Measurements from ENCODE around the gene HACD4.

DNA sequence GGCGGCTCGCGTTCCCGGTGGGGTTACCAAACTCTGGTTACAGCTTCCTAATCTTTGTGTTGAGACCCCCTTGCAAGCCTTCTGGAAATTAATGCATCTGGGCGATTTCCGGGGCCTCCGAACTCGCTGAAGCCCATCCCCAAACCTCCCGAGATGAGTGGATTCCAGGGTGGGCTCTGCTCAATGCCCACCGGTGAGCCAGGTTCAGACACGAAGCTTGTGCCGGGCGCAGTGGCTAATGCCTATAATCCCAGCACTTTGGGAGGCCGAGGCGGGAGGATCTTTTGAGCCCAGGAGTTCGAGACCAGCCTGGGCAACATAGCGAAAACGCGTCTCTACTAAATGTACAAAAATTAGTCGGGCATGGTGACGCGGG is 356 bp upstream of the HACD4 start:
- TF ChIP-seq POLR2A (IDR thresholded peaks at IDR 0.05) = no peak
- TF ChIP-seq EP300 (IDR thresholded peaks at IDR 0.05) = no peak
- TF ChIP-seq CTCF (IDR thresholded peaks at IDR 0.05) = no peak

Measured in ovary (tissue), 3 donors.